ENCODE results near the gene TXNDC12. TPM values are rescaled to one million over a fixed set of nuclear protein-coding genes. Genes with fewer than 3 reads are reported as not detected.
"Not testable (repeated sequence)": the region's sequence is repeated elsewhere in the genome, so short reads cannot be mapped to it uniquely, and the experiment has no call there.

The TXNDC12 gene
- total RNA-seq, 1 donor from 2014 or later: 35.5 TPM

GRCh38 chr1:52080014-52080415 is 25.0 kb upstream of the TXNDC12 start:
- FAIRE-seq (no peak), DNase-seq (ENCODE audit: low read depth) (no peak)
- H3K27me3 ChIP-seq (ENCODE audit: control insufficient read depth, insufficient read depth, low read length): no peaks in the 10 kb centered on the region
- no peak overlapping the region for H3K4me3 ChIP-seq (ENCODE audit: low read depth, low read length)
- no peak for TF ChIP-seq CTCF (IDR thresholded peaks at IDR 0.05; ENCODE audit: insufficient read depth, low read length, severe bottlenecking)
- H3K36me3 ChIP-seq (ENCODE audit: control insufficient read depth, insufficient read depth, low read length): peaks cover 5% of the 10 kb centered on the region

- not testable (repeated sequence) for DNase-seq (ENCODE audit: low read depth); FAIRE-seq; H3K36me3 ChIP-seq (ENCODE audit: control insufficient read depth, insufficient read depth, low read length); H3K4me3 ChIP-seq (ENCODE audit: low read depth, low read length); H3K27me3 ChIP-seq (ENCODE audit: control insufficient read depth, insufficient read depth, low read length)
These were observed 22.3 kb upstream of the TXNDC12 start for GRCh38 chr1:52077277-52077676.

GRCh38 chr1:52072291-52072690 is 17.3 kb upstream of the TXNDC12 start:
- peaks cover 4% of the 10 kb centered on the region for H3K36me3 ChIP-seq (ENCODE audit: control insufficient read depth, insufficient read depth, low read length)
- H3K27me3 ChIP-seq (ENCODE audit: control insufficient read depth, insufficient read depth, low read length): no peaks in the 10 kb centered on the region
- DNase-seq (ENCODE audit: low read depth) (no peak), FAIRE-seq (no peak)
- H3K4me3 ChIP-seq (ENCODE audit: low read depth, low read length): no peak overlapping the region
- TF ChIP-seq CTCF (IDR thresholded peaks at IDR 0.05; ENCODE audit: insufficient read depth, low read length, severe bottlenecking): no peak

- FAIRE-seq (no peak), DNase-seq (ENCODE audit: low read depth) (no peak)
- Histone ChIP-seq H3K27me3 (ENCODE audit: control insufficient read depth, insufficient read depth, low read length) (no peaks in the 10 kb centered on the region), H3K36me3 (ENCODE audit: control insufficient read depth, insufficient read depth, low read length) (peaks cover 4% of the 10 kb centered on the region), H3K4me3 (ENCODE audit: low read depth, low read length) (no peak overlapping the region)
- no peak for TF ChIP-seq CTCF (IDR thresholded peaks at IDR 0.05; ENCODE audit: insufficient read depth, low read length, severe bottlenecking)
These were observed 15.7 kb upstream of the TXNDC12 start for GRCh38 chr1:52070704-52071103.

- no peak for FAIRE-seq
- TF ChIP-seq CTCF (IDR thresholded peaks at IDR 0.05; ENCODE audit: insufficient read depth, low read length, severe bottlenecking): no peak
- DNase-seq (ENCODE audit: low read depth): no peak
- H3K27me3 ChIP-seq (ENCODE audit: control insufficient read depth, insufficient read depth, low read length): no peaks in the 10 kb centered on the region
- peaks cover 26% of the 10 kb centered on the region for H3K36me3 ChIP-seq (ENCODE audit: control insufficient read depth, insufficient read depth, low read length)
- no peak overlapping the region for H3K4me3 ChIP-seq (ENCODE audit: low read depth, low read length)
These were observed 8.2 kb upstream of the TXNDC12 start for GRCh38 chr1:52063192-52063591.

- DNase-seq (ENCODE audit: low read depth) (no peak), FAIRE-seq (no peak)
- TF ChIP-seq CTCF (IDR thresholded peaks at IDR 0.05; ENCODE audit: insufficient read depth, low read length, severe bottlenecking): no peak
- Histone ChIP-seq H3K36me3 (ENCODE audit: control insufficient read depth, insufficient read depth, low read length) (peaks cover 23% of the 10 kb centered on the region), H3K27me3 (ENCODE audit: control insufficient read depth, insufficient read depth, low read length) (no peaks in the 10 kb centered on the region), H3K4me3 (ENCODE audit: low read depth, low read length) (no peak overlapping the region)
These were observed 5.8 kb upstream of the TXNDC12 start for GRCh38 chr1:52060822-52061221.
